ENCODE measurements around the gene SLC24A3.

DNA sequence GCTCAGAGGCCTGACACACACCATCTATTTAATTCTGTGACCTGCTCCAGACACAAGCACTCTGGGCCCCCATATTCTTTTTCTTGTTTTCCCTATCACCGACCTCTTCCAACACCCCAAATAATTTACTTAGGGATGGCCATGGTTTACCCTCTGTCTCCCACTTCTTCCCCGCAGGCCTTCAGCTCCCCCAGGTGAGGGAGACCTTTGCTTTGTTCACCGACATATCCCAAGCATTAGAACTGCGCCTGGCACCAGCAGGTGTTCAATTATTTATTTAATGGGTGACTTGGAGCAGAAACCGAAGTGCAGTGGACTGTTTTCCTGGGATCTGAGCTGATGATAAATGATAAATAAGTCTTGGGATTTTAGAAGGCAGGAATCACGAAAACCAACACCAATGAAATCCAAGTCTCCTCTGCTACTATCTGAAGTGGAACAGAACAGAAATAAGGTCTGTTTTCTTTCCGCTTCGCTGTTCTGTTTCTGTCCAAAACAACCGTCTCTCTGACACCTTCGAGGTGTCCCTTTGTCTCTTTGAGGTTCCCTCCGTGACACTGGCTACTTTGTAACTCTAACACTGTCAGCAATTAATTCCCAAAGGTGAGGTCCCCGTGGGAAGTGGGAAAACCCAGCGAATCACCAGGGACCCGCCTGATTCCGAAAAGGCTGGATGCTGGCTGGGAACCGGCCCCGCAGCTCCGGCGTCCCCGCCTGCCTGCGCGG lies 544.5 kb downstream of the SLC24A3 start:
- TF ChIP-seq, protein P1, sequence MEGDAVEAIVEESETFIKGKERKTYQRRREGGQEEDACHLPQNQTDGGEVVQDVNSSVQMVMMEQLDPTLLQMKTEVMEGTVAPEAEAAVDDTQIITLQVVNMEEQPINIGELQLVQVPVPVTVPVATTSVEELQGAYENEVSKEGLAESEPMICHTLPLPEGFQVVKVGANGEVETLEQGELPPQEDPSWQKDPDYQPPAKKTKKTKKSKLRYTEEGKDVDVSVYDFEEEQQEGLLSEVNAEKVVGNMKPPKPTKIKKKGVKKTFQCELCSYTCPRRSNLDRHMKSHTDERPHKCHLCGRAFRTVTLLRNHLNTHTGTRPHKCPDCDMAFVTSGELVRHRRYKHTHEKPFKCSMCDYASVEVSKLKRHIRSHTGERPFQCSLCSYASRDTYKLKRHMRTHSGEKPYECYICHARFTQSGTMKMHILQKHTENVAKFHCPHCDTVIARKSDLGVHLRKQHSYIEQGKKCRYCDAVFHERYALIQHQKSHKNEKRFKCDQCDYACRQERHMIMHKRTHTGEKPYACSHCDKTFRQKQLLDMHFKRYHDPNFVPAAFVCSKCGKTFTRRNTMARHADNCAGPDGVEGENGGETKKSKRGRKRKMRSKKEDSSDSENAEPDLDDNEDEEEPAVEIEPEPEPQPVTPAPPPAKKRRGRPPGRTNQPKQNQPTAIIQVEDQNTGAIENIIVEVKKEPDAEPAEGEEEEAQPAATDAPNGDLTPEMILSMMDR (IDR thresholded peaks at IDR 0.05) = no peak
- TF ChIP-seq POLR2A (IDR thresholded peaks at IDR 0.05) = no peak

All from sigmoid colon (tissue), 3 donors.